Brain microvascular endothelial cell (primary cell): Measurements from ENCODE around the gene ARVCF.
"Not testable (repeated sequence)": the region's sequence is repeated elsewhere in the genome, so short reads cannot be mapped to it uniquely, and the experiment has no call there.

Experiments
- DNase-seq: peaks from one replicate; pipeline ENCODE4 v3.0.0-alpha.2; 2020
- H3K27ac ChIP-seq: fragments of 250-450 bp; sonication (Bioruptor Pico); 2 replicates; pipeline ENCODE4 v1.5.1; 2020; ENCODE audit warnings: mild to moderate bottlenecking, moderate library complexity
- H3K27me3 ChIP-seq: fragments of 250-450 bp; sonication (Bioruptor Pico); replicated peaks from 2 replicates; pipeline ENCODE4 v1.5.1; 2020; ENCODE audit warnings: mild to moderate bottlenecking
- H3K36me3 ChIP-seq: fragments of 250-450 bp; sonication (Bioruptor Pico); replicated peaks from 2 replicates; pipeline ENCODE4 v1.5.1; 2020; ENCODE audit warnings: mild to moderate bottlenecking
- H3K4me3 ChIP-seq: 2 replicates; pipeline ENCODE4 v1.5.1; 2011; ENCODE audit warnings: low read depth, mild to moderate bottlenecking, control low read depth, low read length, moderate library complexity
- in situ Hi-C: cut with HindIII; loops from 2 replicates; pipeline ENCODE4 v1.10.0; 2017; ENCODE audit warnings: low sequenced_read_pairs, low pct_ligation_motif_present
- TF ChIP-seq, protein P1 (sequence below): IDR thresholded peaks from 2 replicates; pipeline ENCODE4 v1.5.1; 2011; ENCODE audit warnings: low read depth, mild to moderate bottlenecking, moderate library complexity, low read length, control low read depth, inconsistent platforms; ENCODE audit errors: missing control alignments

The ARVCF gene

DNA sequence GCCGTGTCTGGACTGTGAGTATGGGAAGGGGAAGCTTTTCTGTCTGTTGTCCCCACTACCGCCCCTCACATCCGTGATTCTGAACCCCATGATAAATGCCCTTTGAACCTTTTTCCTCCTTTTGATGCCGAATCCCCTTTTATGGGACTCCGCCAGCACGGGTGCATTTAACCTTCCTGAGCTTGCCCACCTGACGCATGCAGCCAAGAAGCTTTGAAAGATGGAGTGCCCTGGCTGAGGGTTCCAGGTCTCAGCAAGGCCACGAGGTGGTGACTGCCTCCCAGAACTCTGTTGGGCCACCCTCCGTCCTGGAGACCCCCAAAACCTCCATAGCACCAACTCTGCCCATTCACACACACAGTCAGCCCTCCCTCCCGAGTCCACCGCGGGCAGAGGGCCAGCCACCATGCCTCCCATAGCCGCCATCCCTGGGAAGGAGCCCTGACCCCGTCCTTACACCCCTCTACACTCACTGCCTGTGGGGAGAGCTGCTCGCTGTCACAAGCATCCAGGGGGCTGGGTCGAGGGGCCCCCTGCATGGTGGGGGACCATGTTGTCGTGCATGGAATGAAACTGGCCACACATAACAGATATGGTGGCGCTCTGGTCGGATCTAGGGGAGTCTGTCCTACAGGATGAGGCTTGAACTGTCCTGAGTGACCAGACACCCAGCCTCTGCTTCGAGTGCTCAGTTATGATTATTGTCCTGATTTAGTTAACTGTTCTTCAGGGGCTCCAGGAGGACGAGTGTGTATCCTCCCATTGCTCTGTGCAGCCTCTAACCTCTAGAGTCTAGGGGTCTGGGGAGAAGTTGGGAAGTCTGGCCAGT, 75.9 kb downstream of the ARVCF start:
- in situ Hi-C loops, result no loop called here
- Histone ChIP-seq H3K4me3 (peak overlapping the region; percentile 79), H3K27ac (peak overlapping the region; percentile 97), H3K27me3 (no peaks in the 10 kb centered on the region), H3K36me3 (no peaks in the 10 kb centered on the region)
- no peak for DNase-seq
- TF ChIP-seq, protein P1, sequence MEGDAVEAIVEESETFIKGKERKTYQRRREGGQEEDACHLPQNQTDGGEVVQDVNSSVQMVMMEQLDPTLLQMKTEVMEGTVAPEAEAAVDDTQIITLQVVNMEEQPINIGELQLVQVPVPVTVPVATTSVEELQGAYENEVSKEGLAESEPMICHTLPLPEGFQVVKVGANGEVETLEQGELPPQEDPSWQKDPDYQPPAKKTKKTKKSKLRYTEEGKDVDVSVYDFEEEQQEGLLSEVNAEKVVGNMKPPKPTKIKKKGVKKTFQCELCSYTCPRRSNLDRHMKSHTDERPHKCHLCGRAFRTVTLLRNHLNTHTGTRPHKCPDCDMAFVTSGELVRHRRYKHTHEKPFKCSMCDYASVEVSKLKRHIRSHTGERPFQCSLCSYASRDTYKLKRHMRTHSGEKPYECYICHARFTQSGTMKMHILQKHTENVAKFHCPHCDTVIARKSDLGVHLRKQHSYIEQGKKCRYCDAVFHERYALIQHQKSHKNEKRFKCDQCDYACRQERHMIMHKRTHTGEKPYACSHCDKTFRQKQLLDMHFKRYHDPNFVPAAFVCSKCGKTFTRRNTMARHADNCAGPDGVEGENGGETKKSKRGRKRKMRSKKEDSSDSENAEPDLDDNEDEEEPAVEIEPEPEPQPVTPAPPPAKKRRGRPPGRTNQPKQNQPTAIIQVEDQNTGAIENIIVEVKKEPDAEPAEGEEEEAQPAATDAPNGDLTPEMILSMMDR, result no peak

DNA sequence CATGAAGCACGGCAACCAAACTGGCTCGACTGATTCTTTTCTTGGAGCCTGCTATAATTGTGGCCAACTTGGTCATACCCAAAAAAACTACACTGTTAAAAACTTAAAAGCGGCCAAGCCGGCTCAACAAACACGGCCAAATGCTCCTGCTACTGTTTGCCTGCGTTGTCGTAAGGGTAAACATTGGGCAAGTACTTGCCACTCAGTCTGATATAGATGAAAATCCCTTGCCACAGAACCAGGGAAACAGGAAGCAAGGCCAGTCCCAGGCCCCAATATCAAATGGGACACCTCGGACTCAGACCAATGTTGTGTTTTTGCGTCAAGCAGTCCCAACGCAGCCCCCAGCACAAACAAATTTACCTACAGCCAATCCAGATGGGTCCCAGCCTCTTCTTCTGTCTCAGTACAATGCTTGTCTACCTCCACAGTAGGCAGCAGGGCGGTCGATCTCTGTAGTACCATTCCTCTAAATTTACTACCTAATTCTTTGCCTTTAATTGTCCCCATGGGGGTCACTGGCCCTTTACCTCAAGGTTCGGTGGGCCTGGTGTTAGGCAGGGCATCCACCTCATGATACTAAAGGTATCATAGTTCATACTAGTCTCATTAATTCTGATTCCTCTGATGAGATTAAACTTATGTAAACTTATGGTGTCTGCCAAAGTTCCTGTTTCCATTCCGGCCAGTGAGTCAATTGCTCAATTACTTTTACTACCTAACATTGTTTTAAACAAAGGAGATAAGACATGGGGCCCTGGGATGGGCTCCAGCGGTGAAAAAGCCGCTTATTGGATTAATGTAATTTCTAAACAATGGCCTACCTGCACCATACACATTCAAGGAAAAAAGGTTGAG, 78.8 kb downstream of the ARVCF start:
- in situ Hi-C loops, result no loop called here
- no peak for DNase-seq
- no peak overlapping the region for H3K27ac ChIP-seq
- H3K36me3 ChIP-seq, result no peaks in the 10 kb centered on the region
- H3K27me3 ChIP-seq, result no peaks in the 10 kb centered on the region
- TF ChIP-seq, protein P1, result no peak
- no peak overlapping the region for H3K4me3 ChIP-seq

DNA sequence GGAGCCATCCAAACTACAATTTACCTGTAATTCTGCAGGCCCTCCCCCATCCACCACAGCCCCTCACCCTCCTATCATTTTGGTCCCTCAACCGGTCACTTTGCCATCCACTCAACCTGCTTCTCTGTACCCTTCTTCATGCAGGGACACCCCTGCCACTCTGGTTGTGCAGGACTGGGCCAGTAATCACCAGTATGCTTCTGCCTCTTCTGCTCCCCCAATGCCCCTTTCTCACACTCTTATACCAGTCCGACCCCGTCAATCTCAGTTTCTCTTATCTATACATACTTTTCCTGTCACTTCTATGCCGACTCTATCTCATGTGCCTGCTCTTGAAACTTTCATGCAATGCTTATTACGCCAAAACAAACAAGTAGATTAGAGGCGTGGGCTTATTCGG, 80.1 kb downstream of the ARVCF start:
- H3K36me3 ChIP-seq, result no peaks in the 10 kb centered on the region
- no peaks in the 10 kb centered on the region for H3K27me3 ChIP-seq
- in situ Hi-C loops, result no loop called here
- H3K27ac ChIP-seq, result no peak overlapping the region
- no peak overlapping the region for H3K4me3 ChIP-seq
- no peak for DNase-seq
- TF ChIP-seq, protein P1, result no peak

DNA sequence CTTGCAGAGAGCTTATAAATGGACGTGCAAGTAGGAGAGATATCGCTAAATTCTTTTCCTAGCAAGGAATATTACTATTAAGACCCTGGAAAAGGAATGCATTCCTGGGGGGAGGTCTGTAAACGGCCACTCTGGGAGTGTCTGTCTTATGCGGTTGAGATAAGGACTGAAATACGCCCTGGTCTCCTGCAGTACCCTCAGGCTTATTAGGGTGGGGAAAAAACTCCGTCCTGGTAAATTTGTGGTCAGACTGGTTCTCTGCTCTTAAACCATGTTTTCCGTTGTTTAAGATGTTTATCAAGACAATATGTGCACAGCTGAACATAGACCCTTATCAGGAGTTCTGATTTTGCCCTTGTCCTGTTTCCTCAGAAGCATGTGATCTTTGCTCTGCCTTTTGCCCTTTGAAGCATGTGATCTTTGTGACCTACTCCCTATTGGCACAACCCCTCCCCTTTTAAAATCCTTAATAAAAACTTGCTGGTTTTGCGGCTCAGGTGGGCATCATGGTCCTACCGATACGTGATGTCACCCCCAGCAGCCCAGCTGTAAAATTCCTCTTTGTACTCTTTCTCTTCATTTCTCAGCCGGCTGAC, 81.4 kb downstream of the ARVCF start:
- in situ Hi-C loops, DNase-seq, H3K36me3 ChIP-seq, H3K4me3 ChIP-seq, H3K27ac ChIP-seq, H3K27me3 ChIP-seq: not testable (repeated sequence)

DNA sequence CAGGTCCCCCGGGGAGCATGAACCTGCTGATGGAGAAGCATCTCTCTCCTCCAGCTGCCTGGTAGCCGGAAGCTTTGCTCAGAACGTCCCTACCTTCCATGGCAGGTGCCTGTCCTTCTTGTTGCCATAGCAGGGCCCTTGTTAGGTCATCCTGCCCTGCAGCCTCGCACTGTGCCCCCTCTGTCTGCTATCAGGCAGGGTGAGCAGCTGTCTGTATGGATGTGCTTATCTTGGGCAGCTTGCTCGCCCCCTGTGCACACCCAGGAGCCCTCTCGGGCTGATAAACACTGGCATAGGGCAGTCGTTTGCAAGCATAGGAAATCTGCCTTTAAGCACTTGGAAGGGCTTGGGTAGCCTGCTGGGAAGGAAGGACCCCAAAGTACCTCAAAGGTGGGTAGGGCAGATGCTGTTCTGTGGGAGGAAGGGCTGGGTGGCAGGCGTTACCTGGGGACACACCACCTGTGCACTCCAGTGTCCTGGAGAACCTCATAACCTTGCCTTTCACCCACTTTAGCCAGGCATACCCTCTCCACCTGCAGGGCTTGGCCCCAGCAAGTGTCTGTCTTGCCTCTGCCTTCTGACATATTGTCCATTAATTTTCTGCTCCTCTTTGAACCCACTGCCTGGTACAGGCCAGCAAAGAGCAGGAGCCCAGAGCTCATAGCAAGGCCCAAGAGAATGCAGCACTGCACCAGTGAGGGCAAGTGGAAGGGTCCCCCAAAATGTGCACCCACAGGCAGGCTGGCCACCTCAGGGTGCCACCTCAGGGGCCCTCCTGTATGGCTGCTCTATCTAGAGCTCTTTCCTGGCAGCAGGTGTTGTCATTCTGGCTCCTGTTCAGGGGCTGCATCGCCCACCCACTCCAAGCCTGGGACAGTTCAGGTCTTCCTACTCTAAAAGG, 83.0 kb downstream of the ARVCF start:
- in situ Hi-C loops, result no loop called here
- H3K27ac ChIP-seq, result no peak overlapping the region
- no peaks in the 10 kb centered on the region for H3K36me3 ChIP-seq
- H3K27me3 ChIP-seq, result no peaks in the 10 kb centered on the region
- TF ChIP-seq, protein P1, result no peak
- H3K4me3 ChIP-seq, result no peak overlapping the region
- no peak for DNase-seq
